Peyer's patch (tissue), 4 donors: ENCODE data around the gene HPX.

Experiments used
- CTCF ChIP-seq, 6 experiments: fragments of 450-650 bp in 4 of 6; fragments of 200-600 bp in 2 of 6; sonication (generic) in 1 of 6; IDR thresholded peaks; one replicate each; pipeline ENCODE4 v1.5.1; 2017 to 2019; ENCODE audit warnings: antibody characterized with exemption in 6 of 6, mild to moderate bottlenecking in 3 of 6, moderate library complexity in 1 of 6
- POLR2A ChIP-seq, 2 donors: fragments of 450-650 bp; IDR thresholded peaks; one replicate each; pipeline ENCODE4 v1.5.1; 2017; ENCODE audit warnings: antibody characterized with exemption in 2 of 2, mild to moderate bottlenecking in 2 of 2, moderate library complexity in 2 of 2

GRCh38 chr11:6457581-6458320 is 17.0 kb upstream of the HPX start:
- TF ChIP-seq POLR2A (IDR thresholded peaks at IDR 0.05) (no peak), CTCF (IDR thresholded peaks at IDR 0.05) (no peak)
